Lower lobe of right lung (tissue), 2 donors: ENCODE data around the gene PITX1. TPM values are rescaled to one million over a fixed set of nuclear protein-coding genes. Genes with fewer than 3 reads are reported as not detected.

Experiments
- ATAC-seq, 2 donors: fragments of 200-7000 bp; cut with Tn5 transposase; one replicate each; pipeline ENCODE4 v1.9.1; 2020 to 2022; ENCODE audit warnings: mild to moderate bottlenecking in 2 of 2, moderate library complexity in 2 of 2
- DNase-seq: peaks from one replicate; pipeline ENCODE4 v3.0.0-alpha.2; 2020
- H3K27ac ChIP-seq: fragments of 200-600 bp; one replicate; pipeline ENCODE4 v1.8.0; 2022
- H3K27me3 ChIP-seq: fragments of 200-600 bp; one replicate; pipeline ENCODE4 v1.8.0; 2022; ENCODE audit warnings: low read depth
- H3K36me3 ChIP-seq: fragments of 200-600 bp; one replicate; pipeline ENCODE4 v1.8.0; 2022; ENCODE audit warnings: mild to moderate bottlenecking
- H3K4me1 ChIP-seq: fragments of 200-600 bp; one replicate; pipeline ENCODE4 v1.8.0; 2022
- H3K4me3 ChIP-seq: fragments of 200-600 bp; one replicate; pipeline ENCODE4 v1.8.0; 2022; ENCODE audit warnings: mild to moderate bottlenecking
- H3K9me3 ChIP-seq: fragments of 200-600 bp; one replicate; pipeline ENCODE4 v1.8.0; 2022
- intact Hi-C: fragments of 100-400 bp; cut with DNase I; formaldehyde crosslinking; loops from one replicate; pipeline ENCODE4 v1.11.0; 2022
- total RNA-seq: library from RNA; stranded (reverse); fragmentation: NEBNext Ultra II Directional; extraction: Animal tissue kit (Norgen Biotek cat#: 25700); gene quantifications from one replicate; pipeline ENCODE4 v1.2.1, GENCODE V29; 2021
- TF ChIP-seq, protein P1 (sequence below): fragments of 200-600 bp; IDR thresholded peaks from one replicate; pipeline ENCODE4 v1.8.0; 2022; ENCODE audit warnings: antibody characterized with exemption, mild to moderate bottlenecking
- donor health status: DM: no; HTN: yes; CAD: no; lungs with severe emphysema.

The PITX1 gene
- total RNA-seq, 1 donor from 2014 or later, result 0.47 TPM

DNA sequence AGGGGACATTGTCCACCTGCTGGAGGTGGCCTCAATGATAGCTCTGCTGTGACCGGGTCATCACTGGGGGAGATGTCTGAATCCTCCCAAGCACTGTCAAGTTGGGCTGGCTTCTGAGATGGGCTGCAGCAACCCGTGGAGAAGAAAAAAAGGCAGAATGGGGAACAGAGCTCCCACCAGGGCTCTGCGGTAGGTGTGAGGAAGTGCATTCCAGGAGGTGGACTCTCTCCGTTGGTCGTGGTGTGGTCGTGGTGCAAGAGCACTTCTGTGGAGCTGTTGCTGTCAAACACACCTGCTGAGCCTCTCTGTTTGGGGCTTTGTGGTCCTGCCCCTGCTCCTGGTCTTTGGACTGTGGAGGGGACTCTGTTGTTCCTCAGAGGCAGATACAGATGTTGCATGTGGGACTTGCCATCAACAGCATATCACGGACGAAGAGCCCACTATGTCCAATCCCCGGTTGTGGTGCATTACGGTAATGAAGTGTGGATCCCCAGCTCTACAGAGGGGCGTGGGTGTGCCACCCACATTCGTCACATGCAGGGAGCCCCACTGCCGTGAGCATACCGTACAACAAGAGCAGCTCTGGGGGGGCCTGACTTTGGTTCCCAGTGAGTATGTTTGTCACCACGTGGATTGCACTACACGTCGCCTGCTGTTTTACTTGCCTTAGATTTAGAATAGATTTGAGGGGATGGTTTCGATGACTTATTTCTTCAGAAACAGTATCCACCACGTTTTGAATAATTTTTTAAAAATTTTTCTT, 36.0 kb upstream of the PITX1 start:
- no peak overlapping the region for H3K4me3 ChIP-seq

DNA sequence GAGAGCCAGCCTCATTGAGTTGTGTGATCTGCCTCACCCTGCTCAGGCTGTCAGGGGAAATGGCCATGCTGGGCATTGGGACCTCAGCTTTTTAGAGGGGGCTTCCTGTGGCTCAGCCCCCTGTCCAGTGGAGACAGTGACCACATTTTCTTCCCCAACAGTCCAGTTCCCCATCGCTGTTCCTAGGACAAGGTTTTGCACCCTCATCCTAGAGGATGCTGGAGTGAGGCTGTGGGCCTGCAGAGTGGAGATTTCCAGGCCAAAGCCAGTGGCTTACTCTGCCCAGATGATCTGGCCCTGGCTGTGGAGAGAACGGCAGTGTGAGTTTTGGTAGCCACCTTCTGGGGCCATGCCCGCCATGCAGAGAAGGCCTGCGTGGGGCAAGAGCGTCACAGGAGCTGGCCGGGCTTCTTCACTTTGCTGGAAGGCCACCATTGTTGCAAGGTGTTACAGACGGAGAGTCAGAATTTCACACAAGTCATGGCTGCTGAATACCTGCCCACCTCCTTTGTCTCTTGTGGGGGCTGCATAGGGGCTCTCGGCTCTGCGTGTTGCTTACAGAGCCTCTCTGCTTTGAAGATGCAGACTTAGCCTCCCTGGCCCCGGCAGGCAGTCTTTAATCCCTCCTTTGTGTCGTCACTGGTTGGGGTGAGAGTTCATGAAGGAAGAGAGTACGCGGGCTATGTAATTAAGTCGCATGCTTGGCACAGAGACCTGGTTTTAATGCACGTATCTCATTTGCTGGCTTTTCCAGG, 35.2 kb upstream of the PITX1 start:
- intact Hi-C loops, result no loop called here

More for the DNA sequence above, 36.0 kb upstream of the PITX1 start:
- Histone ChIP-seq H3K27me3 (peaks cover 7% of the 10 kb centered on the region), H3K9me3 (no peaks in the 10 kb centered on the region), H3K4me1 (no peaks in the 10 kb centered on the region), H3K36me3 (no peaks in the 10 kb centered on the region), H3K27ac (no peak overlapping the region)
- no peak for ATAC-seq
- intact Hi-C loops, result no loop called here
- DNase-seq, result no peak
- TF ChIP-seq, protein P1, sequence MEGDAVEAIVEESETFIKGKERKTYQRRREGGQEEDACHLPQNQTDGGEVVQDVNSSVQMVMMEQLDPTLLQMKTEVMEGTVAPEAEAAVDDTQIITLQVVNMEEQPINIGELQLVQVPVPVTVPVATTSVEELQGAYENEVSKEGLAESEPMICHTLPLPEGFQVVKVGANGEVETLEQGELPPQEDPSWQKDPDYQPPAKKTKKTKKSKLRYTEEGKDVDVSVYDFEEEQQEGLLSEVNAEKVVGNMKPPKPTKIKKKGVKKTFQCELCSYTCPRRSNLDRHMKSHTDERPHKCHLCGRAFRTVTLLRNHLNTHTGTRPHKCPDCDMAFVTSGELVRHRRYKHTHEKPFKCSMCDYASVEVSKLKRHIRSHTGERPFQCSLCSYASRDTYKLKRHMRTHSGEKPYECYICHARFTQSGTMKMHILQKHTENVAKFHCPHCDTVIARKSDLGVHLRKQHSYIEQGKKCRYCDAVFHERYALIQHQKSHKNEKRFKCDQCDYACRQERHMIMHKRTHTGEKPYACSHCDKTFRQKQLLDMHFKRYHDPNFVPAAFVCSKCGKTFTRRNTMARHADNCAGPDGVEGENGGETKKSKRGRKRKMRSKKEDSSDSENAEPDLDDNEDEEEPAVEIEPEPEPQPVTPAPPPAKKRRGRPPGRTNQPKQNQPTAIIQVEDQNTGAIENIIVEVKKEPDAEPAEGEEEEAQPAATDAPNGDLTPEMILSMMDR, result no peak

DNA sequence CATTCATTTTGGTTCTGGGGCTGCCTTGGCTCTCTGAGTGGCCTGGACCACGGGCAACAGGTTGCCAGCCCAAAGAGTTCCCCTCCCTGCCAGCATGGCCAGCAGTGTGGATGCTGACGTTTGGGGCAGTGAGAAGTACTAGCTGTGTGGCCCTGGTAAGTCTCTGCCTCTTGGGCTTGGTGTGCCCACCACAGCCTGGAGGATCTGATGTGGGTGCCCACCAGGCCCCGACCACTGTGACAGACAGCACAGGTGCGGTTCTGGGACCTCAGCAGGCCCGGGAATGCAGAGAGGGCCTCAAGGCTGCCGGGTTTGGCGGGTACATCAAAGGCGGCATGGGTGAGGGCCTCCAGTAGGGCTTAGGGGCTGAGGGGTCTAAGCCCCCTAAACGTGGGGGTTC, 33.6 kb upstream of the PITX1 start:
- Histone ChIP-seq H3K27me3 (peaks cover 23% of the 10 kb centered on the region), H3K4me1 (no peaks in the 10 kb centered on the region), H3K36me3 (no peaks in the 10 kb centered on the region), H3K4me3 (no peak overlapping the region), H3K27ac (no peak overlapping the region), H3K9me3 (no peaks in the 10 kb centered on the region)
- intact Hi-C loops, result no loop called here
- no peak for ATAC-seq
- DNase-seq, result no peak
- TF ChIP-seq, protein P1, result no peak

More for the DNA sequence above, 35.2 kb upstream of the PITX1 start:
- no peak for ATAC-seq
- Histone ChIP-seq H3K27ac (no peak overlapping the region), H3K9me3 (no peaks in the 10 kb centered on the region), H3K4me1 (no peaks in the 10 kb centered on the region), H3K4me3 (no peak overlapping the region), H3K27me3 (peaks cover 13% of the 10 kb centered on the region), H3K36me3 (no peaks in the 10 kb centered on the region)
- TF ChIP-seq, protein P1, result no peak
- DNase-seq, result no peak

DNA sequence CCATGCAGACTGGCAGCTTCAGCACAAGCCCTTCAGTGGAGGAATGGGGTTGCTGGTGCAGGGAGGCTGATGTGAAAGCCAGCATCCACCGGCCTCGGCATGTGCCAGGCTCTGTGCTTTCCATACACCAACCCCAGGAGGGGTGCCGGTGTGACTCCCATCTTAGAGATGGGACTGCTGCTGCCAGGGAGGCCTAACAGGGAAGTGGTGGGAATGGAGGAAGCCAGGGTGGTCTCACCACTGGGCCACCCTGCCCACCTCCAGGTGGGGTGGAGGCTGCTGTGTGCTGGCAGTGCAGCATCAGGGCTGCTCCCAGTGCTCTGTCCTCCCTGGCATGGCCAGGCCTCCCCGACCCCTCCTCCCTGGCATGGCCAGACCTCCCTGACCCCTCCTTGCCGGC, 32.8 kb upstream of the PITX1 start:
- DNase-seq (no peak), ATAC-seq (no peak)
- Histone ChIP-seq H3K36me3 (no peaks in the 10 kb centered on the region), H3K4me3 (no peak overlapping the region), H3K27ac (no peak overlapping the region), H3K27me3 (peaks cover 23% of the 10 kb centered on the region), H3K9me3 (no peaks in the 10 kb centered on the region), H3K4me1 (no peaks in the 10 kb centered on the region)
- TF ChIP-seq, protein P1, result no peak
- intact Hi-C loops, result no loop called here

DNA sequence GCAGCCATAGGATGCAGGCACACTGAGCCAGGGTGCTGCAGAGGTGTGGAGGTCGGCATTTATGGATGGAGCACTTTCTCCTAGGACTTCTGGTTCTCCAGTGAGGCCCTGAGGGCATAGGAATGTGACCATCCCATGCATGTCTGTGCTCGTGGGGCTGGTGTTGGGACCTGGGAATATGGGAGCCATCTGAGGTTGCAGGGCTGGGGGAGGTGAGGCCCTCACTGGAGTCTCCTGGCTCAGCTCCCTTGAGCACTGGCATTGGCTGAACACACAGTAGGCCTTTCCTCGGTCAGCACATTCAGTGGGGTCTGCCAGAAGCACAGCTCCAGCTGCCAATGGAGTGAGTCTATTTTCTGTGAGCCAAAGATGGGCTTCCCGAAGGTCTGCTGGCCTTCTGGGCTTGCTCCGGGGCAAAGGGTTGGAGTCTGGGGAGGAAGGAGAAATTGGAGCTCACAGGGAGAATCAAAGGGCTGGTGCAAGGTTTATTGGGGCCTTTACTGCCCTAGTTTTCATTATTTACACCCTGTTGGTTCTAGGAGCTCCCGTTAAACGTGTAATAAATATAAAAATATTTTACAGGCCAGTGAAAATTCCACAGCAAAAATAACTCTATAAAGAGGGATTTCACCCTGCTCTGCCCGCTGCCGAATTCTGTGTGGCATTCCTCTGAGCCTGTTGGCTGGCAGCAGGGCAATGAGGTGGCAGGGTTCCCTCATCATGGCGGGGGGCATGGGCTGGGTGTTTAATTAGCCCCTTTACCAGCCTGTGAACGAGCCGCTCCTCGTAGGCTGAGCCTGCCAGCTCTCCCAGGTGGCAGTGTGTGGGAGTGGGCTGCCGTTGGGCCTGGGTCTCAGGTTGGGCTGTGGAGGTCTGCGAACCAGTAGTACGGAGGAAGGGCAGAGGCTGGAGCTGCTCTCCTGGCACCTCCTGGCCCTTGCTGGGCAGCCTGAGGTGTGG, 31.6 kb upstream of the PITX1 start:
- Histone ChIP-seq H3K27ac (no peak overlapping the region), H3K27me3 (peaks cover 18% of the 10 kb centered on the region), H3K4me3 (no peak overlapping the region), H3K9me3 (no peaks in the 10 kb centered on the region), H3K4me1 (no peaks in the 10 kb centered on the region), H3K36me3 (no peaks in the 10 kb centered on the region)
- ATAC-seq (no peak), DNase-seq (no peak)
- intact Hi-C loops, result no loop called here
- TF ChIP-seq, protein P1, result no peak
